CD4-positive, CD25-positive, alpha-beta regulatory T cell (primary cell): ENCODE data around the gene PPP4R3A. TPM values are rescaled to one million over a fixed set of nuclear protein-coding genes. Genes with fewer than 3 reads are reported as not detected.
A peak's percentile ranks its signal among the peaks of the same experiment; 100 is the strongest.

ENCODE experiments used
- ATAC-seq, 2 donors: fragments of 150-1000 bp; cut with Tn5 transposase; one replicate each; pipeline ENCODE4 v1.10.0; 2021; ENCODE audit warnings: low read depth in 2 of 2, moderate number of reproducible peaks in 2 of 2, moderate library complexity in 1 of 2
- DNase-seq, 3 donors: peaks; one replicate each; pipeline versions ENCODE4 v3.0.0 to v3.0.0-alpha.2; 2012 to 2022; ENCODE audit warnings: mixed read lengths in 1 of 3
- H3K27ac ChIP-seq: one replicate; pipeline ENCODE4 v1.7.0; 2013; ENCODE audit warnings: mild to moderate bottlenecking, low read length; ENCODE audit not compliant: insufficient read depth, poor library complexity, severe bottlenecking
- H3K27me3 ChIP-seq: one replicate; pipeline ENCODE4 v1.7.0; 2013; ENCODE audit warnings: low read length; ENCODE audit not compliant: control insufficient read depth, insufficient read depth
- H3K36me3 ChIP-seq: one replicate; pipeline ENCODE4 v1.7.0; 2013; ENCODE audit warnings: mild to moderate bottlenecking, low read length, moderate library complexity; ENCODE audit not compliant: control insufficient read depth, insufficient read depth
- H3K4me1 ChIP-seq: 2 replicates; pipeline ENCODE4 v1.7.0; 2013; ENCODE audit warnings: mild to moderate bottlenecking, low read length; ENCODE audit not compliant: insufficient read depth, control insufficient read depth, poor library complexity, severe bottlenecking
- H3K4me3 ChIP-seq: one replicate; pipeline ENCODE4 v1.7.0; 2013; ENCODE audit warnings: low read depth, mild to moderate bottlenecking, low read length, moderate library complexity
- H3K9me3 ChIP-seq, 2 experiments: 1 replicate in 1 of 2; 2 replicates in 1 of 2; pipeline ENCODE4 v1.7.0; 2013; ENCODE audit warnings: low read length in 2 of 2, mild to moderate bottlenecking in 1 of 2, moderate library complexity in 1 of 2; ENCODE audit not compliant: control insufficient read depth in 2 of 2
- H3K27ac Mint-ChIP-seq, 3 donors: one replicate each; pipeline ENCODE4 v1.8.0; 2020 to 2022; ENCODE audit warnings: mild to moderate bottlenecking in 3 of 3, mixed read lengths in 3 of 3, moderate library complexity in 2 of 3
- H3K27me3 Mint-ChIP-seq: one replicate; pipeline ENCODE4 v1.8.0; 2022; ENCODE audit warnings: mild to moderate bottlenecking, mixed read lengths
- H3K36me3 Mint-ChIP-seq: one replicate; pipeline ENCODE4 v1.8.0; 2020; ENCODE audit warnings: mixed read lengths
- H3K4me1 Mint-ChIP-seq, 4 donors: one replicate each; pipeline ENCODE4 v1.8.0; 2020 to 2022; ENCODE audit warnings: mixed read lengths in 4 of 4, mild to moderate bottlenecking in 1 of 4
- H3K4me3 Mint-ChIP-seq, 4 donors: one replicate each; pipeline ENCODE4 v1.8.0; 2020 to 2022; ENCODE audit warnings: mild to moderate bottlenecking in 4 of 4, mixed read lengths in 4 of 4, moderate library complexity in 3 of 4
- H3K9me3 Mint-ChIP-seq, 7 donors: one replicate each; pipeline ENCODE4 v1.8.0; 2020 to 2022; ENCODE audit warnings: mixed read lengths in 7 of 7, mild to moderate bottlenecking in 3 of 7, moderate library complexity in 2 of 7
- polyA plus RNA-seq, 4 donors: library from polyadenylated mRNA; unstranded; fragments of 300-500 nt; fragmentation: Illumina TruSeq; gene quantifications; one replicate each; pipeline ENCODE4 v1.2.3, GENCODE V29; 2021
- total RNA-seq: library from RNA; stranded (reverse); gene quantifications from one replicate; pipeline ENCODE4 v1.2.3, GENCODE V29; 2022

Gene PPP4R3A
- total and polyA plus RNA-seq, 5 donors from 2014 or later: 94.9 to 239 (median 104) TPM

DNA sequence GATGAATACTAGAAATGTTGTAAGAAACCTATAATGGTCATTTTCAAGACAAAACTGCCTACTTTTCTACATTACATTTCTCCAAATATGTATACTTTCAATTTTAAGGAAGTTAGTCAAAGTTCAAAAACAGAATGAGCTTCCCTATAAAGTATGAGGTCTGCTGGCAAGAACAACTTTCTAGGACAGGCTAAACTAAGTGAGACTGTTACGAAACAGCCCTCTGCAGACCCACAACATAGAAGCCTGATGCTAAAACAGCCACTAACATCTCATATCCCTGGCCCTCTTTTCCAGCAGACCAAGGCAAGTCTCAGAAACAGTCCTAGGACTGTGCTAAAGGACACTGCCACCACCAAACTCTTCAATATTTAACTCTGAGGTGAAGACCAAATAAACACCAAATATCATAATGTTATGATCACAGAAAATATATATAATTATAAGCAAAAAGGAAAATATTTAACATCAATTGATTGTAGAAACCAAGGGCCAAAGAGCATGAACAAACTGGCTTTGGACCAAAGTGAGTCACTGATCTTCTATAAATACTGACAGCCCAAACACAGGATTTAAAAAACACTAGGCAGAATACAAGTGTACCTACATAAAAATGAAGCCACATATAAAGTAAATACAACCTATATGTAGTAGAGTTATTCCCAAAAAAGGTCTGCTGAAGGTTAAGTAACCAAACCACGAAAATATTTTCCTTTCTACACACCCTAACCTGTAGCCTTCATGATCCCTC, 27.7 kb downstream of the PPP4R3A start:
- Mint-ChIP-seq H3K27me3 (no peaks in the 10 kb centered on the region), H3K4me1 (peaks cover 47 to 85% (median 73%) of the 10 kb centered on the region in 4 donors), H3K27ac (peak overlapping the region in 2 of 3 donors; percentile 31 to 56), H3K9me3 (no peaks in the 10 kb centered on the region), H3K4me3 (no peak overlapping the region), H3K36me3 (peaks cover 73% of the 10 kb centered on the region)
- ATAC-seq (no peak), DNase-seq (no peak)
- no peaks in the 10 kb centered on the region for H3K9me3 ChIP-seq
- peaks cover 98% of the 10 kb centered on the region for H3K36me3 ChIP-seq
- H3K27me3 ChIP-seq: no peaks in the 10 kb centered on the region
- no peak overlapping the region for H3K4me3 ChIP-seq
- H3K4me1 ChIP-seq: peaks cover 25% of the 10 kb centered on the region
- H3K27ac ChIP-seq: no peak overlapping the region

DNA sequence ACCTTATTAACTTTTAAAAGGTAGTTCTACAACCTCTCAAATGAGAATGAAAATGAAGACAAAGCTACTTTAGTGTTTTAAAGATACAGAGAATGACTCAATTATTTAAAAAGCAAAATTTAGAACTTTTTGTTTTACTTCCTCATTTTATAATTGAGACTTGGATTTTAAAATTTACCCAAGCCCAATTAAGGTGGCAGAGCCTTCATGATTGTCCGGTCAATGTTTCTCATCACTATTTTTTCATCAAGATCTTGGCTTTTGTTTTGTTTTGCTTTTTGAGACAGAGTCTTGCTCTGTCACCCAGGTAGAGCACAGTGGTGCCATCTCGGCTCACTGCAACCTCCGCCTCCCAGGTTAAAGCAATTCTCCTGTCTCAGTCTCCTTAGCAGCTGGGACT, 32.7 kb downstream of the PPP4R3A start:
- H3K4me1 ChIP-seq: peaks cover 9% of the 10 kb centered on the region
- ATAC-seq (no peak), DNase-seq (no peak)
- Mint-ChIP-seq H3K9me3 (no peaks in the 10 kb centered on the region), H3K27me3 (no peaks in the 10 kb centered on the region), H3K4me1 (peaks cover 28 to 50% (median 45%) of the 10 kb centered on the region in 4 donors), H3K36me3 (peaks cover 54% of the 10 kb centered on the region), H3K27ac (peak overlapping the region in 2 of 3 donors; percentile 18 to 52), H3K4me3 (no peak overlapping the region)
- H3K4me3 ChIP-seq: no peak overlapping the region
- H3K36me3 ChIP-seq: peaks cover 100% of the 10 kb centered on the region
- H3K9me3 ChIP-seq: no peaks in the 10 kb centered on the region
- no peaks in the 10 kb centered on the region for H3K27me3 ChIP-seq
- no peak overlapping the region for H3K27ac ChIP-seq

DNA sequence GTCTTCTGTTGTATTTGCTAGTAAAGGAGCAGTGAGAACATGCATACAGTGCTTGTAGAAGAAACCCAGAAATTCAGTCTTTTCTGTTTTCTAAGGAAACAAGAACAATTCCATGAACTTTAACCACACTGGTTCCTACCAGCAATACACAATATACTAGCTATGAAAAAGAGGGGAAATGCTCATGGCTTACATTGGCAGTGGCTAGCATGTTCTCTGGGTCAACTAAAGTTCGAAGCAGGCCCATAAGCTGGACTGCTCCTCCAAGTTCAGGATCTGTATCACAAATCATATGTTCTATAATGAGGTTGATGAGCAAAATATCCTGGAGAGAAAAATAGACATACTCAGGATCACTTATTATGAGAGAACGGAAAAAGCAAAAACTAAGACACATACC, 37.1 kb downstream of the PPP4R3A start:
- ATAC-seq (no peak), DNase-seq (no peak)
- no peak overlapping the region for H3K4me3 ChIP-seq
- peaks cover 93% of the 10 kb centered on the region for H3K36me3 ChIP-seq
- H3K4me1 ChIP-seq: no peaks in the 10 kb centered on the region
- no peak overlapping the region for H3K4me3 Mint-ChIP-seq
- peaks cover 20 to 37% (median 28%) of the 10 kb centered on the region in 4 donors for H3K4me1 Mint-ChIP-seq
- no peaks in the 10 kb centered on the region for H3K27me3 ChIP-seq
- H3K9me3 Mint-ChIP-seq: no peaks in the 10 kb centered on the region
- no peak overlapping the region for H3K27ac ChIP-seq
- H3K27ac Mint-ChIP-seq: no peak overlapping the region
- H3K27me3 Mint-ChIP-seq: no peaks in the 10 kb centered on the region
- peaks cover 44% of the 10 kb centered on the region for H3K36me3 Mint-ChIP-seq
- H3K9me3 ChIP-seq: no peaks in the 10 kb centered on the region

DNA sequence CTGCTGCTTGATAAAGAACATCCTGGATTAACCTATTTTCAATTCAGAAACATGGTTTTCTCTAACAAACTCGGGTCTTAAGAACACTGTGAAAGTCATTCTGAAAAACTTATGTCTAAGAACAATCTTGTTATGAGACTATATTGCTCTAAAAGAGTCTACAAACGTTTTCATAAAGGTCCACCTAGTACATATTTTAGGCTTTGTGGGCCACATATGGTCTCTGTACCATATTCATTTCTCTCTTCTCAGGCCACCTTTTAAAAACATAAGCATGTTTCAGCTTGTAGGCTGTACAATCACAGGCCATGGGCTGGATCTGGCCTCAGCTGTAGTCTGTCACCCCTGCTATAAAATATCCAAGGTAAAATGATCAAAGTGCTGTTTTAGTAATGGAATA, 39.9 kb downstream of the PPP4R3A start:
- no peaks in the 10 kb centered on the region for H3K9me3 ChIP-seq
- Mint-ChIP-seq H3K27me3 (no peaks in the 10 kb centered on the region), H3K4me3 (no peak overlapping the region), H3K4me1 (peaks cover 21 to 30% (median 24%) of the 10 kb centered on the region in 4 donors), H3K36me3 (peaks cover 46% of the 10 kb centered on the region), H3K27ac (peak overlapping the region in 1 of 3 donors; percentile 20), H3K9me3 (no peaks in the 10 kb centered on the region)
- H3K4me1 ChIP-seq: no peaks in the 10 kb centered on the region
- DNase-seq: no peak
- peaks cover 90% of the 10 kb centered on the region for H3K36me3 ChIP-seq
- H3K4me3 ChIP-seq: no peak overlapping the region
- H3K27me3 ChIP-seq: no peaks in the 10 kb centered on the region
- H3K27ac ChIP-seq: no peak overlapping the region
- no peak for ATAC-seq

DNA sequence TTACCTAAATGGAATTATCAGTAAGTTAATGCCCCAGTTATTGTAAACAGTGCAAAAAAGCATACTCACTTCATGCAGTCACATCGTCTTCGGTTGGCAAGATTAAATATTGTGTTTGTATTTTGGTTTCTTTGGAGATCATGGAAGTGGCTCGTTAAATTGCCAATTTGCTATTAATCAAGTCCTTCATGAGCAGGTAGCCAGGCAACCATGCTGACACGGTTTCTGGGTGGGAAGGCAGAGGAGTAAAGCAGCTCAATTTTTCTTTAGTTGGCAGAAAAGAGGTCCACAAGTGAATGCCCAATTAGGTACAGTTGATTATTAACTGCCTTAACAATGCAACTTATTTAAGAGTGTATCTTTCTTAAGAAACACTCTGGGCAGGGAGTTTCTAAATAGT, 43.9 kb downstream of the PPP4R3A start:
- no peak for ATAC-seq
- DNase-seq: no peak
- Mint-ChIP-seq H3K27ac (peak overlapping the region in 2 of 3 donors; percentile 14 to 55), H3K4me3 (no peak overlapping the region), H3K36me3 (peaks cover 53% of the 10 kb centered on the region), H3K9me3 (no peaks in the 10 kb centered on the region), H3K4me1 (peaks cover 20 to 25% (median 23%) of the 10 kb centered on the region in 4 donors), H3K27me3 (no peaks in the 10 kb centered on the region)
- H3K36me3 ChIP-seq: peaks cover 94% of the 10 kb centered on the region
- H3K27me3 ChIP-seq: no peaks in the 10 kb centered on the region
- H3K27ac ChIP-seq: no peak overlapping the region
- H3K9me3 ChIP-seq: no peaks in the 10 kb centered on the region
- H3K4me1 ChIP-seq: no peaks in the 10 kb centered on the region
- no peak overlapping the region for H3K4me3 ChIP-seq

DNA sequence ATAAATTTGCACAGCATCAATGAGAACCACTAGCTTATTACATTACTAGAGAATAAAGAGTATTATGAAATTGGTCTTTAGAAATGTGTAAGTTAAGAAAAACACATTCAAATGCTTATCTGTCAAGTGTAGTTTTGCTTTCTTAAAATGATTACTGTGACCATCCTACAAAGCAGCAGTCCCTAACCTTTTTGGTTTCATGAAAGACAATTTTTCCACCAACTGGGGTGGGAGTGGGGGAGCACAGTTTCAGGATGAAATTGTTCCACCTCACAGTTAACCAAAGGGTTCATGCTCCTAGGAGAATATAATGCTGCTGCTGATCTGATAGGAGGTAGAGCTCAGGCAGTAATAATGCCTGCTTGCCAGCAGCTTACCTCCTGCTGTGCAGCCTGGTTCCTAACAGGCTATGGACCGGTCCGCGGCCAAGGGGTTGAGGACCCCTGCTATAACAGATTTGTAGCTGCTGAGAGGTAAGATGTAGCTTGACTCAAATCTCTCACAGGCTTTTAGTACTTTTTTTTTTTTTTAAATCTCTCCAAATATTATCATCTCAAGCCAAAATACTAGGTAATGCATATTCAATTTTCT, 45.4 kb downstream of the PPP4R3A start:
- Mint-ChIP-seq H3K36me3 (peaks cover 48% of the 10 kb centered on the region), H3K27me3 (no peaks in the 10 kb centered on the region), H3K9me3 (no peaks in the 10 kb centered on the region), H3K27ac (peak overlapping the region in 1 of 3 donors; percentile 15), H3K4me3 (peak overlapping the region in 1 of 4 donors; percentile 7), H3K4me1 (peaks cover 12 to 17% (median 14%) of the 10 kb centered on the region in 4 donors)
- DNase-seq (no peak), ATAC-seq (no peak)
- Histone ChIP-seq H3K9me3 (no peaks in the 10 kb centered on the region), H3K27ac (no peak overlapping the region), H3K27me3 (no peaks in the 10 kb centered on the region), H3K36me3 (peaks cover 95% of the 10 kb centered on the region), H3K4me1 (no peaks in the 10 kb centered on the region), H3K4me3 (no peak overlapping the region)

DNA sequence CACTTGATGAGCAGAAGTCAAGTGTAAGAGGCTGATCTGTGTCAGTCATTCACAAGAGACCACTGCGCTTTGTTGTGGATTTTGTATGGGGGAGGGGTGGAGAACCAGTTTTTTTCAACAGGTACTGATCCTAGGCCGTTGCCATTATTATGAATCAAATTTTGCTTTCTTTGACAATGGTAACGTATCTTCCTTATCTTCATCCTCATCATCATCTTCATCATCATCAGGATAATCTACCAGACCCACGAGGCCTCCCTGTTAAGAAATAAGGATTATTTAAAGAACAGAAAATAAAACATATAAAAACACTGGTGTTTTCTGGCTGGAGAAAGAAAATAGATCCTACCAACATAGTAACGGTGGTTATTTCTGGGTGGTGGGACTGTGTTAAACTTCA, 51.5 kb downstream of the PPP4R3A start:
- ATAC-seq: no peak
- Mint-ChIP-seq H3K4me3 (no peak overlapping the region), H3K27ac (no peak overlapping the region), H3K4me1 (peaks cover 5 to 26% (median 20%) of the 10 kb centered on the region in 4 donors), H3K9me3 (no peaks in the 10 kb centered on the region), H3K27me3 (no peaks in the 10 kb centered on the region), H3K36me3 (peaks cover 48% of the 10 kb centered on the region)
- DNase-seq: no peak
- peaks cover 75% of the 10 kb centered on the region for H3K36me3 ChIP-seq
- H3K27me3 ChIP-seq: no peaks in the 10 kb centered on the region
- no peaks in the 10 kb centered on the region for H3K9me3 ChIP-seq
- no peak overlapping the region for H3K4me3 ChIP-seq
- H3K27ac ChIP-seq: no peak overlapping the region
- H3K4me1 ChIP-seq: no peaks in the 10 kb centered on the region
